GM19099 (cell line): Measurements from ENCODE around the gene ARL6IP1.

Experiments used
- POLR2A ChIP-seq: IDR thresholded peaks from 3 replicates; pipeline ENCODE4 v1.6.1; 2011; ENCODE audit warnings: low read depth; ENCODE audit not compliant: insufficient read length; ENCODE audit errors: extremely low read depth

ARL6IP1 gene

DNA sequence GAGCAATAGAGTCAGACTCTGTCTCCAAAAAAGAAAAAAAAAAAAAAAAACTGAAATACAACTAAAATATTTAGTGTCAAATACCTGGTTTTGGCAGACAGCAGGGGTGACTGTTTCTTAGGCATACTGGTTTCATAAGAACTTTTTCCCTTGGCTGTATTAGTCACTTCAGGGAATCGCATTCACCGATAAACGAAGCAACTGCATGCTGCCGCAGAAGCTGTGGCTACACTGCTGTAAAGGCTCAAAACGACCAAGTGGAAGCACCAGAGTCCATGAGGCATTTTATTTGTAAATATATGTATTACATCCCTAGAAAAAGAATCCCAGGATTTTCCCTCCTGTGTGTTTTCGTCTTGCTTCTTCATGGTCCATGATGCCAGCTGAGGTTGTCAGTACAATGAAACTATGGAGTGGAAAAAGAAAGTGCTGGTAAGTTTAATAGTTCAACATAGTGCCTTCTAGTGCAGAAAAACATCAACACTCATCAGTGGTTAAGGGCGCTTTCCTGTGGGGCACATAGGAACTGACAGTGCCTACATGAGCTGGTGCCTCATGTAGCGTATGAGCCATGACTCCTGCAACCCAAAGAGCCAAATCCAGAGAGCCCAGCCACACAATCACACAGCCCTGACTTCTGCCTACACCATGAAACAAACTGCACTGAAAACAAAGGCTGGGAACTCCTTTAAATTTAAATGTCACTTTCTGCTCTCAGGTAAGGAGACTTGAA, 18.5 kb downstream of the ARL6IP1 start:
- no peak for TF ChIP-seq POLR2A
